WTC11 (cell line): ENCODE measurements around the gene EHD3. TPM values are rescaled to one million over a fixed set of nuclear protein-coding genes. Genes with fewer than 3 reads are reported as not detected.

Experiments used
- ATAC-seq: fragments of 200-7000 bp; cut with Tn5 transposase; 2 replicates; pipeline ENCODE4 v1.10.0; 2021; ENCODE audit warnings: mild to moderate bottlenecking, moderate library complexity
- CTCF ChIA-PET: fragments of 300-600 bp; sonication (Branson Sonifier 250); formaldehyde crosslinking; loops from one replicate; lab custom pipeline; 2021; ENCODE audit warnings: antibody characterized with exemption; lab: Charles Lee
- POLR2A ChIA-PET: fragments of 350-600 bp; sonication (Branson Sonifier 250); formaldehyde crosslinking; loops from one replicate; lab custom pipeline; 2021; ENCODE audit warnings: antibody characterized with exemption; lab: Charles Lee
- DNase-seq: peaks from one replicate; pipeline ENCODE4 v3.0.0; 2021; ENCODE audit warnings: low spot score
- H3K27ac Mint-ChIP-seq: 2 replicates; pipeline ENCODE4 v1.8.0; 2021; ENCODE audit warnings: mixed read lengths
- H3K27me3 Mint-ChIP-seq: 2 replicates; pipeline ENCODE4 v1.8.0; 2021; ENCODE audit warnings: low read depth, mild to moderate bottlenecking, moderate library complexity, mixed read lengths
- H3K36me3 Mint-ChIP-seq: 2 replicates; pipeline ENCODE4 v1.8.0; 2021; ENCODE audit warnings: mixed read lengths
- H3K4me1 Mint-ChIP-seq: 2 replicates; pipeline ENCODE4 v1.8.0; 2022; ENCODE audit warnings: mixed read lengths
- H3K4me3 Mint-ChIP-seq: 2 replicates; pipeline ENCODE4 v1.8.0; 2021; ENCODE audit warnings: mild to moderate bottlenecking, moderate library complexity, mixed read lengths
- H3K9me3 Mint-ChIP-seq: 2 replicates; pipeline ENCODE4 v1.8.0; 2021; ENCODE audit warnings: mixed read lengths
- E2F1 ChIP-seq: sonication (generic); formaldehyde crosslinking; IDR thresholded peaks from 2 replicates; pipeline ENCODE4 v1.8.0; 2022; ENCODE audit warnings: mild to moderate bottlenecking, missing genetic modification reagents
- ELF4 ChIP-seq: sonication (generic); formaldehyde crosslinking; IDR thresholded peaks from 2 replicates; pipeline ENCODE4 v1.8.1; 2022; ENCODE audit warnings: low read depth, mild to moderate bottlenecking, moderate library complexity, missing genetic modification reagents
- ETV6 ChIP-seq: sonication (generic); formaldehyde crosslinking; IDR thresholded peaks from 2 replicates; pipeline ENCODE4 v1.8.1; 2022; ENCODE audit warnings: mild to moderate bottlenecking, missing genetic modification reagents
- JAZF1 ChIP-seq: fragments of 250-450 bp; sonication (Bioruptor Pico); IDR thresholded peaks from 2 replicates; pipeline ENCODE4 v1.9.0; 2021; ENCODE audit warnings: moderate library complexity, mild to moderate bottlenecking, inconsistent platforms
- KAT7 ChIP-seq: sonication (generic); formaldehyde crosslinking; IDR thresholded peaks from 2 replicates; pipeline ENCODE4 v1.8.1; 2023; ENCODE audit warnings: missing genetic modification reagents, mild to moderate bottlenecking, borderline replicate concordance
- PREB ChIP-seq: sonication (generic); formaldehyde crosslinking; IDR thresholded peaks from 2 replicates; pipeline ENCODE4 v1.8.1; 2022; ENCODE audit warnings: mild to moderate bottlenecking, missing genetic modification reagents, moderate library complexity, borderline replicate concordance
- SP1 ChIP-seq: sonication (generic); formaldehyde crosslinking; conservative IDR thresholded peaks from 2 replicates; pipeline ENCODE4 v1.8.1; 2022; ENCODE audit warnings: missing genetic modification reagents
- USF1 ChIP-seq: sonication (generic); formaldehyde crosslinking; IDR thresholded peaks from 2 replicates; pipeline ENCODE4 v1.8.0; 2022; ENCODE audit warnings: mild to moderate bottlenecking, missing genetic modification reagents
- ZNF396 ChIP-seq: fragments of 250-450 bp; sonication (Bioruptor Pico); IDR thresholded peaks from 2 replicates; pipeline ENCODE4 v1.8.0; 2021; ENCODE audit warnings: mild to moderate bottlenecking, moderate library complexity, borderline replicate concordance
- ZNF416 ChIP-seq: fragments of 250-450 bp; sonication (Bioruptor Pico); IDR thresholded peaks from 2 replicates; pipeline ENCODE4 v1.9.0; 2021; ENCODE audit warnings: mild to moderate bottlenecking, inconsistent platforms
- ZNF423 ChIP-seq: fragments of 250-450 bp; sonication (Bioruptor Pico); IDR thresholded peaks from 2 replicates; pipeline ENCODE4 v2.1.2; 2022; ENCODE audit warnings: mild to moderate bottlenecking, moderate library complexity
- ZNF671 ChIP-seq: fragments of 250-450 bp; sonication (Bioruptor Pico); IDR thresholded peaks from 2 replicates; pipeline ENCODE4 v1.8.0; 2021; ENCODE audit warnings: mild to moderate bottlenecking
- total RNA-seq: library from RNA; stranded (reverse); gene quantifications from 3 replicates; pipeline ENCODE4 v1.2.3, GENCODE V29; 2021
- TF ChIP-seq, protein P1 (sequence below): sonication (generic); formaldehyde crosslinking; IDR thresholded peaks from 2 replicates; pipeline ENCODE4 v1.8.0; 2023; ENCODE audit warnings: mild to moderate bottlenecking, missing genetic modification reagents
- TF ChIP-seq, protein P2 (sequence below): fragments of 250-450 bp; sonication (Bioruptor Pico); IDR thresholded peaks from 2 replicates; pipeline ENCODE4 v1.9.0; 2021; ENCODE audit warnings: mild to moderate bottlenecking
- TF ChIP-seq, protein P3 (sequence below): sonication (generic); formaldehyde crosslinking; IDR thresholded peaks from 2 replicates; pipeline ENCODE4 v1.8.0; 2022; ENCODE audit warnings: mild to moderate bottlenecking, missing genetic modification reagents

The EHD3 gene
- total RNA-seq, 1 experiment from 2014 or later, result 10.0 TPM

DNA sequence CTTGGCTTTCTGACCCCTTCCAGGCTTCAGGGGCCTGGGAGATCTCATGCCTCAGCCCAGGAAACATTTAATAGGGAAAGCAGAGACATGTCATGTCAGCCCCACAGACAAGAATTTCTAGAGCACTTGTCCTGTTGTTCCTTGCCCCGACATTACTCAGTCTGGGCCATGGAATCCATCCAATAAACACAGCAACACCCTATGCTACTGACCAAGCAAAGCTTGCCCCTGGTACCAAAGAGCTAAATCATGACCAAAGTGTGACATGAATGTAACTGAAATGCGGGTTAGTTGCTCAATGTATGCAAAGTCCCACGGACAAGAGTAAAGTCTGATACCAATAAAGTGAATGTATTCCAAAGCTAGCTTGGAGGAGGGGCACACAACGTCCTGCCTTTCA is 35.1 kb downstream of the EHD3 start (continued):
- TF ChIP-seq USF1 (no peak), PREB (CRISPR knock-in tag) (no peak), ZNF671 (no peak), KAT7 (no peak), ZNF396 (no peak), SP1 (CRISPR knock-in tag) (no peak), ELF4 (CRISPR knock-in tag) (no peak), ZNF416 (CRISPR knock-in tag) (no peak), ZNF423 (no peak)
- TF ChIP-seq, protein P1, sequence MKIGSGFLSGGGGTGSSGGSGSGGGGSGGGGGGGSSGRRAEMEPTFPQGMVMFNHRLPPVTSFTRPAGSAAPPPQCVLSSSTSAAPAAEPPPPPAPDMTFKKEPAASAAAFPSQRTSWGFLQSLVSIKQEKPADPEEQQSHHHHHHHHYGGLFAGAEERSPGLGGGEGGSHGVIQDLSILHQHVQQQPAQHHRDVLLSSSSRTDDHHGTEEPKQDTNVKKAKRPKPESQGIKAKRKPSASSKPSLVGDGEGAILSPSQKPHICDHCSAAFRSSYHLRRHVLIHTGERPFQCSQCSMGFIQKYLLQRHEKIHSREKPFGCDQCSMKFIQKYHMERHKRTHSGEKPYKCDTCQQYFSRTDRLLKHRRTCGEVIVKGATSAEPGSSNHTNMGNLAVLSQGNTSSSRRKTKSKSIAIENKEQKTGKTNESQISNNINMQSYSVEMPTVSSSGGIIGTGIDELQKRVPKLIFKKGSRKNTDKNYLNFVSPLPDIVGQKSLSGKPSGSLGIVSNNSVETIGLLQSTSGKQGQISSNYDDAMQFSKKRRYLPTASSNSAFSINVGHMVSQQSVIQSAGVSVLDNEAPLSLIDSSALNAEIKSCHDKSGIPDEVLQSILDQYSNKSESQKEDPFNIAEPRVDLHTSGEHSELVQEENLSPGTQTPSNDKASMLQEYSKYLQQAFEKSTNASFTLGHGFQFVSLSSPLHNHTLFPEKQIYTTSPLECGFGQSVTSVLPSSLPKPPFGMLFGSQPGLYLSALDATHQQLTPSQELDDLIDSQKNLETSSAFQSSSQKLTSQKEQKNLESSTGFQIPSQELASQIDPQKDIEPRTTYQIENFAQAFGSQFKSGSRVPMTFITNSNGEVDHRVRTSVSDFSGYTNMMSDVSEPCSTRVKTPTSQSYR (CRISPR knock-in tag), result no peak
- TF ChIP-seq, protein P2, sequence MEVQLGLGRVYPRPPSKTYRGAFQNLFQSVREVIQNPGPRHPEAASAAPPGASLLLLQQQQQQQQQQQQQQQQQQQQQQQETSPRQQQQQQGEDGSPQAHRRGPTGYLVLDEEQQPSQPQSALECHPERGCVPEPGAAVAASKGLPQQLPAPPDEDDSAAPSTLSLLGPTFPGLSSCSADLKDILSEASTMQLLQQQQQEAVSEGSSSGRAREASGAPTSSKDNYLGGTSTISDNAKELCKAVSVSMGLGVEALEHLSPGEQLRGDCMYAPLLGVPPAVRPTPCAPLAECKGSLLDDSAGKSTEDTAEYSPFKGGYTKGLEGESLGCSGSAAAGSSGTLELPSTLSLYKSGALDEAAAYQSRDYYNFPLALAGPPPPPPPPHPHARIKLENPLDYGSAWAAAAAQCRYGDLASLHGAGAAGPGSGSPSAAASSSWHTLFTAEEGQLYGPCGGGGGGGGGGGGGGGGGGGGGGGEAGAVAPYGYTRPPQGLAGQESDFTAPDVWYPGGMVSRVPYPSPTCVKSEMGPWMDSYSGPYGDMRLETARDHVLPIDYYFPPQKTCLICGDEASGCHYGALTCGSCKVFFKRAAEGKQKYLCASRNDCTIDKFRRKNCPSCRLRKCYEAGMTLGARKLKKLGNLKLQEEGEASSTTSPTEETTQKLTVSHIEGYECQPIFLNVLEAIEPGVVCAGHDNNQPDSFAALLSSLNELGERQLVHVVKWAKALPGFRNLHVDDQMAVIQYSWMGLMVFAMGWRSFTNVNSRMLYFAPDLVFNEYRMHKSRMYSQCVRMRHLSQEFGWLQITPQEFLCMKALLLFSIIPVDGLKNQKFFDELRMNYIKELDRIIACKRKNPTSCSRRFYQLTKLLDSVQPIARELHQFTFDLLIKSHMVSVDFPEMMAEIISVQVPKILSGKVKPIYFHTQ (CRISPR knock-in tag), result no peak
- TF ChIP-seq, protein P3, sequence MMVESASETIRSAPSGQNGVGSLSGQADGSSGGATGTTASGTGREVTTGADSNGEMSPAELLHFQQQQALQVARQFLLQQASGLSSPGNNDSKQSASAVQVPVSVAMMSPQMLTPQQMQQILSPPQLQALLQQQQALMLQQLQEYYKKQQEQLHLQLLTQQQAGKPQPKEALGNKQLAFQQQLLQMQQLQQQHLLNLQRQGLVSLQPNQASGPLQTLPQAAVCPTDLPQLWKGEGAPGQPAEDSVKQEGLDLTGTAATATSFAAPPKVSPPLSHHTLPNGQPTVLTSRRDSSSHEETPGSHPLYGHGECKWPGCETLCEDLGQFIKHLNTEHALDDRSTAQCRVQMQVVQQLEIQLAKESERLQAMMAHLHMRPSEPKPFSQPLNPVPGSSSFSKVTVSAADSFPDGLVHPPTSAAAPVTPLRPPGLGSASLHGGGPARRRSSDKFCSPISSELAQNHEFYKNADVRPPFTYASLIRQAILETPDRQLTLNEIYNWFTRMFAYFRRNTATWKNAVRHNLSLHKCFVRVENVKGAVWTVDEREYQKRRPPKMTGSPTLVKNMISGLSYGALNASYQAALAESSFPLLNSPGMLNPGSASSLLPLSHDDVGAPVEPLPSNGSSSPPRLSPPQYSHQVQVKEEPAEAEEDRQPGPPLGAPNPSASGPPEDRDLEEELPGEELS (CRISPR knock-in tag), result no peak
- TF ChIP-seq, all 79 proteins: peak for 0

GRCh38 chr2:31270131-31270530 is 36.2 kb downstream of the EHD3 start:
- Mint-ChIP-seq H3K4me3 (no peak overlapping the region), H3K9me3 (no peaks in the 10 kb centered on the region), H3K27ac (peak overlapping the region; percentile 71; the same call in 1 of the 2 replicates), H3K36me3 (peaks cover 15% of the 10 kb centered on the region), H3K27me3 (no peaks in the 10 kb centered on the region), H3K4me1 (peaks cover 38% of the 10 kb centered on the region)
- TF ChIP-seq E2F1 (CRISPR knock-in tag) (no peak), JAZF1 (CRISPR knock-in tag) (no peak), ETV6 (CRISPR knock-in tag) (0 out of 2 replicates have a peak, but pooled peaks have one; percentile 21)
- DNase-seq (no peak), ATAC-seq (peak; percentile 30)
- ChIA-PET CTCF (interaction anchor here (1.0 to 2.3 kb wide), 5 partner anchors 13 to 132 kb away, joined by 3 to 12 read pairs (median 5); partner anchors contain the start of genes EHD3 and GALNT14), POLR2A (no interaction called here)
